Subcutaneous adipose tissue (tissue), 4 donors: Measurements from ENCODE around the gene RAB23. TPM values are rescaled to one million over a fixed set of nuclear protein-coding genes. Genes with fewer than 3 reads are reported as not detected.

Source experiments
- CTCF ChIP-seq: fragments of 450-650 bp; IDR thresholded peaks from one replicate; pipeline ENCODE4 v1.5.1; 2016; ENCODE audit warnings: low read depth, mild to moderate bottlenecking, control low read depth, antibody characterized with exemption, moderate library complexity
- total RNA-seq, 4 donors: library from RNA; depleted of rRNA; stranded (reverse); fragments of >200 nt; gene quantifications; one replicate each; pipeline ENCODE4 v1.1.0, GENCODE V29; 2016

The RAB23 gene
- total RNA-seq, 4 donors from 2014 or later = 6.8 to 24.6 (median 11.3) TPM

GRCh38 chr6:57163956-57164355 is 58.2 kb downstream of the RAB23 start:
- TF ChIP-seq CTCF = no peak

- TF ChIP-seq CTCF = no peak
These were observed 59.6 kb downstream of the RAB23 start for GRCh38 chr6:57162516-57162915.

- TF ChIP-seq CTCF = no peak
These were observed 60.1 kb downstream of the RAB23 start for GRCh38 chr6:57162028-57162427.

GRCh38 chr6:57159127-57159526 is 63.0 kb downstream of the RAB23 start:
- no peak for TF ChIP-seq CTCF

- TF ChIP-seq CTCF = no peak
These were observed 63.4 kb downstream of the RAB23 start for GRCh38 chr6:57158658-57159057.

- no peak for TF ChIP-seq CTCF
These were observed 73.9 kb downstream of the RAB23 start for GRCh38 chr6:57147955-57148858.

- no peak for TF ChIP-seq CTCF
These were observed 74.7 kb downstream of the RAB23 start for GRCh38 chr6:57147401-57147800.
